Activated CD8-positive, alpha-beta T cell treated with anti-CD3 and anti-CD28 coated beads for 36 hours (primary cell): ENCODE data around the gene TPCN1. TPM values are rescaled to one million over a fixed set of nuclear protein-coding genes. Genes with fewer than 3 reads are reported as not detected.

Experiments used
- ATAC-seq: fragments of 200-7000 bp; cut with Tn5 transposase; one replicate; pipeline ENCODE4 v1.10.0; 2021; ENCODE audit warnings: mild to moderate bottlenecking, moderate library complexity
- CTCF ChIA-PET: fragments of 350-600 bp; sonication (Branson Sonifier 250); formaldehyde crosslinking; loops from one replicate; lab custom pipeline; 2021; ENCODE audit warnings: antibody characterized with exemption; lab: Charles Lee
- POLR2A ChIA-PET: fragments of 350-600 bp; sonication (Branson Sonifier 250); formaldehyde crosslinking; loops from one replicate; lab custom pipeline; 2021; ENCODE audit warnings: antibody characterized with exemption; lab: Charles Lee
- DNase-seq: peaks from one replicate; pipeline ENCODE4 v3.0.0-alpha.2; 2020
- H3K27ac Mint-ChIP-seq: one replicate; pipeline ENCODE4 v1.8.0; 2021; ENCODE audit warnings: mild to moderate bottlenecking, mixed read lengths
- H3K27me3 Mint-ChIP-seq: one replicate; pipeline ENCODE4 v1.8.0; 2021; ENCODE audit warnings: mixed read lengths
- H3K36me3 Mint-ChIP-seq: one replicate; pipeline ENCODE4 v1.8.0; 2021; ENCODE audit warnings: low read depth, mixed read lengths
- H3K4me1 Mint-ChIP-seq: one replicate; pipeline ENCODE4 v1.8.0; 2021; ENCODE audit warnings: low read depth, mixed read lengths
- H3K4me3 Mint-ChIP-seq: one replicate; pipeline ENCODE4 v1.8.0; 2021; ENCODE audit warnings: mild to moderate bottlenecking, moderate library complexity, mixed read lengths
- H3K9me3 Mint-ChIP-seq: one replicate; pipeline ENCODE4 v1.8.0; 2021; ENCODE audit warnings: mixed read lengths
- CTCF ChIP-seq: fragments of 200-600 bp; IDR thresholded peaks from one replicate; pipeline ENCODE4 v1.8.0; 2022; ENCODE audit warnings: antibody characterized with exemption, mild to moderate bottlenecking
- intact Hi-C: fragments of 100-400 bp; cut with micrococcal nuclease; formaldehyde crosslinking; loops from one replicate; pipeline ENCODE4 v1.10.0; 2022
- total RNA-seq, 2 experiments: library from RNA; stranded (reverse); gene quantifications; one replicate each; pipeline ENCODE4 v1.2.3, GENCODE V29; 2021

The TPCN1 gene
- total RNA-seq, 2 experiments from 2014 or later = 29.9 to 33.5 TPM

- no peak for DNase-seq
- Mint-ChIP-seq H3K4me1 (peaks cover 25% of the 10 kb centered on the region), H3K36me3 (peaks cover 47% of the 10 kb centered on the region), H3K4me3 (no peak overlapping the region), H3K27me3 (no peaks in the 10 kb centered on the region), H3K9me3 (no peaks in the 10 kb centered on the region), H3K27ac (no peak overlapping the region)
- intact Hi-C loops = no loop called here
- no peak for ATAC-seq
- ChIA-PET POLR2A (no interaction called here), CTCF (no interaction called here)
- no peak for TF ChIP-seq CTCF
These were observed 45.0 kb downstream of the TPCN1 start for GRCh38 chr12:113266106-113266895.

GRCh38 chr12:113267621-113268020 is 46.4 kb downstream of the TPCN1 start:
- DNase-seq = no peak
- Mint-ChIP-seq H3K27me3 (no peaks in the 10 kb centered on the region), H3K36me3 (peaks cover 53% of the 10 kb centered on the region), H3K4me3 (no peak overlapping the region), H3K4me1 (peaks cover 27% of the 10 kb centered on the region), H3K27ac (no peak overlapping the region), H3K9me3 (no peaks in the 10 kb centered on the region)
- TF ChIP-seq CTCF = no peak
- POLR2A ChIA-PET = no interaction called here
- intact Hi-C loops = no loop called here
- CTCF ChIA-PET = no interaction called here
- ATAC-seq = no peak

- TF ChIP-seq CTCF = no peak
- Mint-ChIP-seq H3K27ac (no peak overlapping the region), H3K9me3 (no peaks in the 10 kb centered on the region), H3K36me3 (peaks cover 50% of the 10 kb centered on the region), H3K27me3 (no peaks in the 10 kb centered on the region), H3K4me3 (no peak overlapping the region), H3K4me1 (peaks cover 23% of the 10 kb centered on the region)
- ChIA-PET POLR2A (no interaction called here), CTCF (no interaction called here)
- intact Hi-C loops = no loop called here
- DNase-seq = no peak
- ATAC-seq = no peak
These were observed 46.9 kb downstream of the TPCN1 start for GRCh38 chr12:113268136-113268535.

DNA sequence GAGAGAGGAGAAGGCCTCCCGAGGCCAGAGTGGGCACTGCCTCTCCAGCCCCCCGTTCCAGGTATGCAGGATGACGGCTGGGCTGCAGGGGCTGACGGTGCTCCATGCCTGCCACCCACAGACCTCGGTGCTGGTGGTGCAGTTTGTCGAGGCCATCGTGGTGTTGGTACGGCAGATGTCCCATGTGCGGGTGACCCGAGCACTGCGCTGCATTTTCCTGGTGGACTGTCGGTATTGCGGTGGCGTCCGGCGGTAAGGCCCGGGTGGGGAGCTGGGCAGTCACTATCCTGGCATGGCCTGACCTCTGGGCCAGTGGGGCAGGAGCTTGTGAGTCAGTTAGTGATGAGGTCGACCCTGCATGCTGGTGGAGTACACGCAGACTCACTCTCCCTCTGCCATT is 47.4 kb downstream of the TPCN1 start:
- Mint-ChIP-seq H3K27me3 (no peaks in the 10 kb centered on the region), H3K4me1 (peaks cover 20% of the 10 kb centered on the region), H3K4me3 (no peak overlapping the region), H3K36me3 (peaks cover 45% of the 10 kb centered on the region), H3K9me3 (no peaks in the 10 kb centered on the region), H3K27ac (no peak overlapping the region)
- intact Hi-C loops = no loop called here
- ChIA-PET POLR2A (no interaction called here), CTCF (no interaction called here)
- ATAC-seq (no peak), DNase-seq (no peak)
- no peak for TF ChIP-seq CTCF

- H3K9me3 Mint-ChIP-seq = no peaks in the 10 kb centered on the region
- no peaks in the 10 kb centered on the region for H3K27me3 Mint-ChIP-seq
- H3K36me3 Mint-ChIP-seq = peaks cover 41% of the 10 kb centered on the region
- ChIA-PET CTCF (no interaction called here), POLR2A (no interaction called here)
- no peak for DNase-seq
- H3K4me1 Mint-ChIP-seq = peaks cover 13% of the 10 kb centered on the region
- no peak overlapping the region for H3K4me3 Mint-ChIP-seq
- intact Hi-C loops = no loop called here
- no peak for ATAC-seq
- H3K27ac Mint-ChIP-seq = no peak overlapping the region
- no peak for TF ChIP-seq CTCF
These were observed 48.1 kb downstream of the TPCN1 start for GRCh38 chr12:113269257-113269943.
